ENCODE results near the gene ANKS1B. TPM values are rescaled to one million over a fixed set of nuclear protein-coding genes. Genes with fewer than 3 reads are reported as not detected.

Gene ANKS1B
- total and polyA plus RNA-seq, 2 of the 4 experiments (the other 2 are of a cell fraction), result 0.17 to 0.18 TPM

DNA sequence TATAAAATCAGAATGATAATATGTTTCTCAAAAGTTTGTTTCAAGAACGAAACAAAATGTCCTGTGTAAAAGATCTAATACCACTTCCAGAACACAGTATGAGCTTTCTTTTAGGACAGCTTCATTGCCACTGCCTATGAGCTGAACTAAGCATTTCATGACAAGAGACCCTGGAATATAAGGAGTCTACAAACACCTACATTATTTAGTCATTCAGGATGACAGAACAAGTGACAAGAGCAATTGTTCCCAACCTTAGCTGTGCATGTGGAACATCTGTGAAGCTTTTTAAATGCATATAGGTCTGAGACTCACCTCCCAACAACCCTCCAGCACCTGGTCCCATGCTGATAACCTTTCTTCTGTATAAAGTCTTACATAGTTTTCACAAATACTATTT is 440.3 kb downstream of the ANKS1B start:
- intact Hi-C loops (cut with micrococcal nuclease) (no loop called here), dilution Hi-C loops (cut with HindIII; ENCODE audit: low sequenced_read_pairs, unreplicated experiment) (no loop called here), in situ Hi-C loops (cut with MboI; ENCODE audit: low sequenced_read_pairs) (no loop called here)
- H2AK5ac ChIP-seq (ENCODE audit: low read depth, low read length), result no peak overlapping the region
- no peaks in the 10 kb centered on the region for H3K36me3 ChIP-seq (ENCODE audit: control insufficient read depth, insufficient read depth, low read length)
- no peaks in the 10 kb centered on the region for H4K20me1 ChIP-seq (ENCODE audit: insufficient read depth, low read length)
- H2AFZ ChIP-seq (replicated peaks; ENCODE audit: low read length, poor library complexity), result no peak overlapping the region
- H4K8ac ChIP-seq (ENCODE audit: low read depth in 2 of 2, low read length in 2 of 2), result no peak overlapping the region
- POLR2A ChIA-PET (ENCODE audit: unreplicated experiment), result no interaction called here
- TF ChIP-seq MAZ (IDR thresholded peaks at IDR 0.05; ENCODE audit: borderline replicate concordance, low read depth, low read length) (no peak), POLR2A (IDR thresholded peaks at IDR 0.05; ENCODE audit: low read depth, low read length) (no peak), RAD21 (IDR thresholded peaks at IDR 0.05; ENCODE audit: low read length) (no peak), BHLHE40 (IDR thresholded peaks at IDR 0.05; ENCODE audit: low read depth, low read length) (no peak), MXI1 (IDR thresholded peaks at IDR 0.05; ENCODE audit: borderline replicate concordance, low read depth, low read length) (no peak), CHD1 (IDR thresholded peaks at IDR 0.05; ENCODE audit: low read depth, low read length) (no peak), RFX5 (IDR thresholded peaks at IDR 0.05; ENCODE audit: low read depth, low read length) (no peak), MAFK (IDR thresholded peaks at IDR 0.05; ENCODE audit: low read depth, low read length) (no peak), RCOR1 (IDR thresholded peaks at IDR 0.05; ENCODE audit: insufficient replicate concordance, low read length) (no peak), FOS (IDR thresholded peaks at IDR 0.05; ENCODE audit: low read depth, low read length) (no peak), CEBPB (IDR thresholded peaks at IDR 0.05; ENCODE audit: low read depth, low read length) (no peak), NFE2L2 (IDR thresholded peaks at IDR 0.05; ENCODE audit: low read depth, low read length) (no peak), SMC3 (IDR thresholded peaks at IDR 0.05; ENCODE audit: low read depth, low read length) (no peak)
- TF ChIP-seq, protein P1, sequence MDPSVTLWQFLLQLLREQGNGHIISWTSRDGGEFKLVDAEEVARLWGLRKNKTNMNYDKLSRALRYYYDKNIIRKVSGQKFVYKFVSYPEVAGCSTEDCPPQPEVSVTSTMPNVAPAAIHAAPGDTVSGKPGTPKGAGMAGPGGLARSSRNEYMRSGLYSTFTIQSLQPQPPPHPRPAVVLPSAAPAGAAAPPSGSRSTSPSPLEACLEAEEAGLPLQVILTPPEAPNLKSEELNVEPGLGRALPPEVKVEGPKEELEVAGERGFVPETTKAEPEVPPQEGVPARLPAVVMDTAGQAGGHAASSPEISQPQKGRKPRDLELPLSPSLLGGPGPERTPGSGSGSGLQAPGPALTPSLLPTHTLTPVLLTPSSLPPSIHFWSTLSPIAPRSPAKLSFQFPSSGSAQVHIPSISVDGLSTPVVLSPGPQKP (IDR thresholded peaks at IDR 0.05; ENCODE audit: borderline replicate concordance, low read depth, low read length), result no peak
- TF ChIP-seq, protein P2, sequence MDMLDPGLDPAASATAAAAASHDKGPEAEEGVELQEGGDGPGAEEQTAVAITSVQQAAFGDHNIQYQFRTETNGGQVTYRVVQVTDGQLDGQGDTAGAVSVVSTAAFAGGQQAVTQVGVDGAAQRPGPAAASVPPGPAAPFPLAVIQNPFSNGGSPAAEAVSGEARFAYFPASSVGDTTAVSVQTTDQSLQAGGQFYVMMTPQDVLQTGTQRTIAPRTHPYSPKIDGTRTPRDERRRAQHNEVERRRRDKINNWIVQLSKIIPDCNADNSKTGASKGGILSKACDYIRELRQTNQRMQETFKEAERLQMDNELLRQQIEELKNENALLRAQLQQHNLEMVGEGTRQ (IDR thresholded peaks at IDR 0.05; ENCODE audit: low read depth, low read length), result no peak
- TF ChIP-seq, protein P3, sequence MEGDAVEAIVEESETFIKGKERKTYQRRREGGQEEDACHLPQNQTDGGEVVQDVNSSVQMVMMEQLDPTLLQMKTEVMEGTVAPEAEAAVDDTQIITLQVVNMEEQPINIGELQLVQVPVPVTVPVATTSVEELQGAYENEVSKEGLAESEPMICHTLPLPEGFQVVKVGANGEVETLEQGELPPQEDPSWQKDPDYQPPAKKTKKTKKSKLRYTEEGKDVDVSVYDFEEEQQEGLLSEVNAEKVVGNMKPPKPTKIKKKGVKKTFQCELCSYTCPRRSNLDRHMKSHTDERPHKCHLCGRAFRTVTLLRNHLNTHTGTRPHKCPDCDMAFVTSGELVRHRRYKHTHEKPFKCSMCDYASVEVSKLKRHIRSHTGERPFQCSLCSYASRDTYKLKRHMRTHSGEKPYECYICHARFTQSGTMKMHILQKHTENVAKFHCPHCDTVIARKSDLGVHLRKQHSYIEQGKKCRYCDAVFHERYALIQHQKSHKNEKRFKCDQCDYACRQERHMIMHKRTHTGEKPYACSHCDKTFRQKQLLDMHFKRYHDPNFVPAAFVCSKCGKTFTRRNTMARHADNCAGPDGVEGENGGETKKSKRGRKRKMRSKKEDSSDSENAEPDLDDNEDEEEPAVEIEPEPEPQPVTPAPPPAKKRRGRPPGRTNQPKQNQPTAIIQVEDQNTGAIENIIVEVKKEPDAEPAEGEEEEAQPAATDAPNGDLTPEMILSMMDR (conservative IDR thresholded peaks at IDR 0.05; ENCODE audit: low read depth, low read length), result no peak
- no peak overlapping the region for H2BK5ac ChIP-seq (ENCODE audit: low read depth, low read length, poor library complexity, severe bottlenecking)
- no peak overlapping the region for H3K4me3 ChIP-seq (ENCODE audit: insufficient read depth, low read depth, low read length)
- no peak overlapping the region for H3K4me2 ChIP-seq (ENCODE audit: low read depth, low read length)
- no peak overlapping the region for H4K91ac ChIP-seq (ENCODE audit: insufficient read depth, low read depth, low read length)
- no peak overlapping the region for H2BK15ac ChIP-seq (ENCODE audit: low read depth, low read length)
- peaks cover 2% of the 10 kb centered on the region; the same call in 1 of the 2 replicates for H3K9me3 ChIP-seq (ENCODE audit: control insufficient read depth, insufficient read depth, low read length)
- no peaks in the 10 kb centered on the region for H3K4me1 ChIP-seq (ENCODE audit: control insufficient read depth, insufficient read depth, low read length)
- H3K27me3 ChIP-seq (ENCODE audit: control insufficient read depth, insufficient read depth, low read length), result no peaks in the 10 kb centered on the region
- H3K18ac ChIP-seq (ENCODE audit: low read depth, low read length), result no peak overlapping the region
- CTCF ChIA-PET, result no interaction called here
- H3K27ac ChIP-seq (ENCODE audit: insufficient read depth, low read length), result no peak overlapping the region
- H3K9me1 ChIP-seq (ENCODE audit: insufficient read depth, low read length), result no peaks in the 10 kb centered on the region
- H3K9ac ChIP-seq (ENCODE audit: low read depth, low read length), result no peak overlapping the region
- H2BK20ac ChIP-seq (ENCODE audit: low read depth, low read length), result no peak overlapping the region
- H2BK120ac ChIP-seq (ENCODE audit: low read depth, low read length), result no peak overlapping the region
- no peak for DNase-seq
- no peak overlapping the region for H3K23ac ChIP-seq (ENCODE audit: low read depth, low read length)
- no peaks in the 10 kb centered on the region for H3K79me1 ChIP-seq (ENCODE audit: low read depth in 1 of 2, low read length in 2 of 2)
- no peak overlapping the region for H3K4ac ChIP-seq (ENCODE audit: low read depth, low read length)
- BruUV-seq (replicated peaks), result no TSS peak
- ATAC-seq (ENCODE audit: low read depth), result no peak
- H4K5ac ChIP-seq (ENCODE audit: low read depth, low read length), result no peak overlapping the region
- WGBS, 2 experiments (ENCODE audit: extremely low coverage in 2 of 2, insufficient read length in 1 of 2), result no CpG with 5 or more reads among the region's 1 CpG
- no peak overlapping the region for H2AK9ac ChIP-seq (replicated peaks; ENCODE audit: low read depth, low read length, poor library complexity)
- H3K14ac ChIP-seq (replicated peaks; ENCODE audit: low read depth, low read length), result no peak overlapping the region
- no peak overlapping the region for H3K56ac ChIP-seq (ENCODE audit: extremely low read depth, insufficient read depth, low read length)

All from IMR-90 (cell line).